ENCODE data around the gene PTAR1. TPM values are rescaled to one million over a fixed set of nuclear protein-coding genes. Genes with fewer than 3 reads are reported as not detected.

Gene PTAR1
- polyA plus RNA-seq, 1 donor from 2014 or later, result 17.7 TPM

DNA sequence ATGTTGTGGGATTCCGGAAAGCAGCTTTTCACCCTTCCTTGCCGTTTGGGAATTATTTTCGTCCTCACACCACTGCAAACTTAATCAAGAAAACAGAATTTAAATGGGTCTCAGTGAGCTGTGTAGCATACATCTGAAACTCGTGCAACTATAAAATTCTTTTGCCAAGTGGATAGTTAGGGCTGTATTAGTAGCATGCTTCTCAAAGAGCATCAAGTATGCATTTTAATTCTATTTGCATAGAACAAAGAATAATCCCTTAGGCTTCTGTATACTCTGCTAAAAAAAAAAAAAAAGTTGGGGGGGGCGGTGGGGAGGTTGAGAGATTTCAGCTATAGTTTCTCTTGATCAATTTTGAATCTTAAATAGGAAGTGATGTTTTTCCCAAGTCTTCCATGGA is 75.9 kb downstream of the PTAR1 start:
- TF ChIP-seq SMC3 (conservative IDR thresholded peaks at IDR 0.05; ENCODE audit: poor library complexity) (no peak), EP300 (conservative IDR thresholded peaks at IDR 0.05; ENCODE audit: poor library complexity, severe bottlenecking) (no peak), MXI1 (conservative IDR thresholded peaks at IDR 0.05; ENCODE audit: poor library complexity, severe bottlenecking) (no peak), TAF1 (IDR thresholded peaks at IDR 0.05; ENCODE audit: low read depth) (no peak), RAD21 (conservative IDR thresholded peaks at IDR 0.05) (no peak)
- TF ChIP-seq, protein P1, sequence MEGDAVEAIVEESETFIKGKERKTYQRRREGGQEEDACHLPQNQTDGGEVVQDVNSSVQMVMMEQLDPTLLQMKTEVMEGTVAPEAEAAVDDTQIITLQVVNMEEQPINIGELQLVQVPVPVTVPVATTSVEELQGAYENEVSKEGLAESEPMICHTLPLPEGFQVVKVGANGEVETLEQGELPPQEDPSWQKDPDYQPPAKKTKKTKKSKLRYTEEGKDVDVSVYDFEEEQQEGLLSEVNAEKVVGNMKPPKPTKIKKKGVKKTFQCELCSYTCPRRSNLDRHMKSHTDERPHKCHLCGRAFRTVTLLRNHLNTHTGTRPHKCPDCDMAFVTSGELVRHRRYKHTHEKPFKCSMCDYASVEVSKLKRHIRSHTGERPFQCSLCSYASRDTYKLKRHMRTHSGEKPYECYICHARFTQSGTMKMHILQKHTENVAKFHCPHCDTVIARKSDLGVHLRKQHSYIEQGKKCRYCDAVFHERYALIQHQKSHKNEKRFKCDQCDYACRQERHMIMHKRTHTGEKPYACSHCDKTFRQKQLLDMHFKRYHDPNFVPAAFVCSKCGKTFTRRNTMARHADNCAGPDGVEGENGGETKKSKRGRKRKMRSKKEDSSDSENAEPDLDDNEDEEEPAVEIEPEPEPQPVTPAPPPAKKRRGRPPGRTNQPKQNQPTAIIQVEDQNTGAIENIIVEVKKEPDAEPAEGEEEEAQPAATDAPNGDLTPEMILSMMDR (IDR thresholded peaks at IDR 0.05; ENCODE audit: poor library complexity, severe bottlenecking), result no peak
- H3K9ac ChIP-seq (ENCODE audit: low read length), result no peak overlapping the region

DNA sequence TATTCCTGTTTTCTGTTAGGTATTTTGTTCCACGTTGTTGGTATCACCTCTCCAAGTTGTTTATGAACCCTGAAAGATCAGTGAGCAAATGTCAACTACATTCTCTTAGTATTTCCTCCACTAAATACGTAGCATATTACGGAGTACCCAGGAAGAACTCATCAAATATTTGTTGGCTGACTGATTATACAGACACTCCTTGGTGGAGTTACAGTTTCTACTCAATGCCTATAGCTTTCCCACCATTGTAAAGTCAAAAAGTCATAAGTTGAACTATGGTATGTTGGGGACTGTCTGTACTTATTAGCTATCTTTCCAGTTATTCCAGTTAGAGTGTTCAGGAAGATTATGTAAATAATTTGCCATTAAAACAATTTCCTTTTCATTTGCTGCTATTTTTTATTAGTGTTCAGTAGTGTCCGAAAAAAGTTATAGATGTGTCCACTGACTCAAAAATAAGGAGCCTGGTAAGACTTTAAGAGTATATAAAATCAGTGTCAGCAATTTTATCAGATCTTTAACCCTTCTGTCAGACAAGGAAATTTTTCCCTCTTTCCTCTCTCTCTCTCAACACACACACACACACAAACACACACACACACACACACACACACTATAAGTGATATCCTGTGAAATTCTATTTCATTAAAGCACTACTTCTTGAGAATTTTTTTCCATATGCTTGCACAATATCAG is 80.8 kb downstream of the PTAR1 start:
- no peaks in the 10 kb centered on the region for H4K20me1 ChIP-seq (ENCODE audit: insufficient read depth)
- no peak overlapping the region for H3K4me3 ChIP-seq (ENCODE audit: low read length)
- H2AFZ ChIP-seq (ENCODE audit: low read depth, low read length), result no peak overlapping the region
- H3K9me2 ChIP-seq (ENCODE audit: insufficient read depth, low read length), result no peaks in the 10 kb centered on the region
- no peak overlapping the region for H3K27ac ChIP-seq (ENCODE audit: low read length)
- no peaks in the 10 kb centered on the region for H3K79me2 ChIP-seq (replicated peaks; ENCODE audit: insufficient read depth, low read length)
- no peaks in the 10 kb centered on the region for H3K36me3 ChIP-seq (ENCODE audit: insufficient read depth, low read length)
- H3K4me2 ChIP-seq (ENCODE audit: low read length), result no peak overlapping the region
- H3K9me3 ChIP-seq (ENCODE audit: low read length), result no peaks in the 10 kb centered on the region
- TF ChIP-seq, protein P2, sequence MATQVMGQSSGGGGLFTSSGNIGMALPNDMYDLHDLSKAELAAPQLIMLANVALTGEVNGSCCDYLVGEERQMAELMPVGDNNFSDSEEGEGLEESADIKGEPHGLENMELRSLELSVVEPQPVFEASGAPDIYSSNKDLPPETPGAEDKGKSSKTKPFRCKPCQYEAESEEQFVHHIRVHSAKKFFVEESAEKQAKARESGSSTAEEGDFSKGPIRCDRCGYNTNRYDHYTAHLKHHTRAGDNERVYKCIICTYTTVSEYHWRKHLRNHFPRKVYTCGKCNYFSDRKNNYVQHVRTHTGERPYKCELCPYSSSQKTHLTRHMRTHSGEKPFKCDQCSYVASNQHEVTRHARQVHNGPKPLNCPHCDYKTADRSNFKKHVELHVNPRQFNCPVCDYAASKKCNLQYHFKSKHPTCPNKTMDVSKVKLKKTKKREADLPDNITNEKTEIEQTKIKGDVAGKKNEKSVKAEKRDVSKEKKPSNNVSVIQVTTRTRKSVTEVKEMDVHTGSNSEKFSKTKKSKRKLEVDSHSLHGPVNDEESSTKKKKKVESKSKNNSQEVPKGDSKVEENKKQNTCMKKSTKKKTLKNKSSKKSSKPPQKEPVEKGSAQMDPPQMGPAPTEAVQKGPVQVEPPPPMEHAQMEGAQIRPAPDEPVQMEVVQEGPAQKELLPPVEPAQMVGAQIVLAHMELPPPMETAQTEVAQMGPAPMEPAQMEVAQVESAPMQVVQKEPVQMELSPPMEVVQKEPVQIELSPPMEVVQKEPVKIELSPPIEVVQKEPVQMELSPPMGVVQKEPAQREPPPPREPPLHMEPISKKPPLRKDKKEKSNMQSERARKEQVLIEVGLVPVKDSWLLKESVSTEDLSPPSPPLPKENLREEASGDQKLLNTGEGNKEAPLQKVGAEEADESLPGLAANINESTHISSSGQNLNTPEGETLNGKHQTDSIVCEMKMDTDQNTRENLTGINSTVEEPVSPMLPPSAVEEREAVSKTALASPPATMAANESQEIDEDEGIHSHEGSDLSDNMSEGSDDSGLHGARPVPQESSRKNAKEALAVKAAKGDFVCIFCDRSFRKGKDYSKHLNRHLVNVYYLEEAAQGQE (IDR thresholded peaks at IDR 0.05; ENCODE audit: borderline replicate concordance), result no peak
- TF ChIP-seq EZH2 (IDR thresholded peaks at IDR 0.05; ENCODE audit: borderline replicate concordance, insufficient read depth, low read length, poor library complexity, severe bottlenecking), result no peak
- TF ChIP-seq, protein P1 (IDR thresholded peaks at IDR 0.05; ENCODE audit: poor library complexity, severe bottlenecking), result no peak
- no peak for TF ChIP-seq EP300 (conservative IDR thresholded peaks at IDR 0.05; ENCODE audit: poor library complexity, severe bottlenecking)
- TF ChIP-seq RAD21 (conservative IDR thresholded peaks at IDR 0.05), result no peak
- no peak for TF ChIP-seq MXI1 (conservative IDR thresholded peaks at IDR 0.05; ENCODE audit: poor library complexity, severe bottlenecking)
- TF ChIP-seq POLR2AphosphoS5 (IDR thresholded peaks at IDR 0.05), result no peak
- no peak for TF ChIP-seq SMC3 (conservative IDR thresholded peaks at IDR 0.05; ENCODE audit: poor library complexity)
- no peak for TF ChIP-seq TAF1 (IDR thresholded peaks at IDR 0.05; ENCODE audit: low read depth)
- H3F3A ChIP-seq (ENCODE audit: insufficient read depth, low read length, poor library complexity, severe bottlenecking), result no peaks in the 10 kb centered on the region
- H3K27me3 ChIP-seq (ENCODE audit: insufficient read depth, low read depth, low read length), result no peaks in the 10 kb centered on the region
- H3K9ac ChIP-seq (ENCODE audit: low read length), result no peak overlapping the region

More for the DNA sequence above, 75.9 kb downstream of the PTAR1 start:
- no peak overlapping the region for H2AFZ ChIP-seq (ENCODE audit: low read depth, low read length)
- H3F3A ChIP-seq (ENCODE audit: insufficient read depth, low read length, poor library complexity, severe bottlenecking), result no peaks in the 10 kb centered on the region
- no peaks in the 10 kb centered on the region for H3K79me2 ChIP-seq (replicated peaks; ENCODE audit: insufficient read depth, low read length)
- H3K27ac ChIP-seq (ENCODE audit: low read length), result no peak overlapping the region
- H3K4me2 ChIP-seq (ENCODE audit: low read length), result no peak overlapping the region
- H3K4me3 ChIP-seq (ENCODE audit: low read length), result no peak overlapping the region
- H3K27me3 ChIP-seq (ENCODE audit: insufficient read depth, low read depth, low read length), result no peaks in the 10 kb centered on the region
- no peaks in the 10 kb centered on the region for H3K9me2 ChIP-seq (ENCODE audit: insufficient read depth, low read length)
- H4K20me1 ChIP-seq (ENCODE audit: insufficient read depth), result no peaks in the 10 kb centered on the region
- no peaks in the 10 kb centered on the region for H3K9me3 ChIP-seq (ENCODE audit: low read length)
- no peaks in the 10 kb centered on the region for H3K36me3 ChIP-seq (ENCODE audit: insufficient read depth, low read length)
